ENCODE results near the gene TNFRSF6B. TPM values are rescaled to one million over a fixed set of nuclear protein-coding genes. Genes with fewer than 3 reads are reported as not detected.

TNFRSF6B gene
- total and polyA plus RNA-seq, 9 donors = 0.55 to 2.4 (median 1.4) TPM

DNA sequence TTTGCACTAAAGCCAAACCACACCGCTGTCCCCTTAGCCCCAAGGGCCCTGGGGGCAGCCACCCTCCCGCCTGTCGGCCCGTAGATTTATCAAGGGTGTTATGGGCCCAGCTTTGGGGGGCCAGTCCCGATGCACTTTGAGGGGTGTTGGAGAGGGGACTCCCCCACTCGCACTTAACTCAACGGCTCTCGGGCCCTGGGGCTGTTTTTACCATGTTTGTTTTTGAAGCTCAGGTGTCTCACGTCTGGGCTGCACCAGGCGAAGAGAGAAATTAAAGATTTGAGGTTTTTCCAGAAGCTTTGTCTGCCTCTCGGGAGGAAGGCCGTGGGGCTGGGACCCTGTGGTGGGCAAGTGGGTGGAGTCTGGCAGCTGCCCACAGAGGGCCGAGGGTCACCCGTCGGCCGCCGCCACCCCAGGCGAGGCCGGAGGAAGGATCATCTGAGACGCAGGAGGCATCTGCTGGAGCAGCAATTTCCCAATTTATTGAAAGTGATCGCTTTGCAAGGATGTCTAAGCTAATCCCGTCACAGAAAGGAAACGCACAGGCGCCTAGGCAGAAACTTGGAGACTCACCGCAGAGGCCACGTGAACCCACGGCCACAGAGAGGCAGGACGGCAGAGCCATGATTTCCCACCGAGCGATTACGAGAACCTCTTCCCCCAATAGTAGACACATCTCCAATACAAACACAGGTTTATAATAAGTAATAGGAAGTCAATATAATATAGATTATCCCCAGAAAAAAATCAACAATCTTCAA, 46.9 kb downstream of the TNFRSF6B start:
- Histone ChIP-seq H3K4me3 (ENCODE audit: low read length) (no peak overlapping the region), H3K27me3 (ENCODE audit: control insufficient read depth, insufficient read depth, low read length) (peaks cover 2% of the 10 kb centered on the region), H3K9me3 (replicated peaks; ENCODE audit: control insufficient read depth, low read depth, low read length) (no peaks in the 10 kb centered on the region), H3K4me1 (ENCODE audit: control insufficient read depth, insufficient read depth, low read length) (peaks cover 23% of the 10 kb centered on the region), H3K36me3 (ENCODE audit: control insufficient read depth, insufficient read depth, low read length) (peaks cover 50% of the 10 kb centered on the region), H3K27ac (ENCODE audit: low read length) (no peak overlapping the region)
- 81% methylated on average over 10 of the region's 31 CpGs for WGBS (ENCODE audit: insufficient coverage)
- no peak for DNase-seq

DNA sequence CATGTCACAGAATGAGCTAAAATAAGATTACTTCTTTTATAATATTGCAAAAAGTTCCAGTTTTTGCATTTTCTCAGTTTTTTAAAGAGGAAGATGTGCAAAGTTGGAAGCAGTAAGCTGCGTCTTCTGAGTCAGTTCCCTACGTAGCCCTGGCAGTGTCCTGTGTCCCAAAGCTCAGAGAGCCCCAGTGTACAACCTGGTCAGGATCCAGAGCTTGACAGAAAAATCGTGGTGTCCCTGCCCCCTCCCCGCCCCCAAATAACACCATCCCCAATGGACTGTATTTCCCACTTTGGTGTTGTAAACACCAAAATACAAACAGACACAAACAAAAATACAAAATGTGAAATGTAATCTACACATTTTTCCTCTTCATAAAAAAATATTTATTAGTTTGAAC, 47.7 kb downstream of the TNFRSF6B start:
- Histone ChIP-seq H3K4me1 (ENCODE audit: control insufficient read depth, insufficient read depth, low read length) (peaks cover 16% of the 10 kb centered on the region), H3K36me3 (ENCODE audit: control insufficient read depth, insufficient read depth, low read length) (peaks cover 50% of the 10 kb centered on the region), H3K4me3 (ENCODE audit: low read length) (no peak overlapping the region), H3K27ac (ENCODE audit: low read length) (no peak overlapping the region), H3K27me3 (ENCODE audit: control insufficient read depth, insufficient read depth, low read length) (no peaks in the 10 kb centered on the region), H3K9me3 (replicated peaks; ENCODE audit: control insufficient read depth, low read depth, low read length) (no peaks in the 10 kb centered on the region)
- no peak for DNase-seq
- 30% methylated on average over 2 of the region's 4 CpGs for WGBS (ENCODE audit: insufficient coverage)

DNA sequence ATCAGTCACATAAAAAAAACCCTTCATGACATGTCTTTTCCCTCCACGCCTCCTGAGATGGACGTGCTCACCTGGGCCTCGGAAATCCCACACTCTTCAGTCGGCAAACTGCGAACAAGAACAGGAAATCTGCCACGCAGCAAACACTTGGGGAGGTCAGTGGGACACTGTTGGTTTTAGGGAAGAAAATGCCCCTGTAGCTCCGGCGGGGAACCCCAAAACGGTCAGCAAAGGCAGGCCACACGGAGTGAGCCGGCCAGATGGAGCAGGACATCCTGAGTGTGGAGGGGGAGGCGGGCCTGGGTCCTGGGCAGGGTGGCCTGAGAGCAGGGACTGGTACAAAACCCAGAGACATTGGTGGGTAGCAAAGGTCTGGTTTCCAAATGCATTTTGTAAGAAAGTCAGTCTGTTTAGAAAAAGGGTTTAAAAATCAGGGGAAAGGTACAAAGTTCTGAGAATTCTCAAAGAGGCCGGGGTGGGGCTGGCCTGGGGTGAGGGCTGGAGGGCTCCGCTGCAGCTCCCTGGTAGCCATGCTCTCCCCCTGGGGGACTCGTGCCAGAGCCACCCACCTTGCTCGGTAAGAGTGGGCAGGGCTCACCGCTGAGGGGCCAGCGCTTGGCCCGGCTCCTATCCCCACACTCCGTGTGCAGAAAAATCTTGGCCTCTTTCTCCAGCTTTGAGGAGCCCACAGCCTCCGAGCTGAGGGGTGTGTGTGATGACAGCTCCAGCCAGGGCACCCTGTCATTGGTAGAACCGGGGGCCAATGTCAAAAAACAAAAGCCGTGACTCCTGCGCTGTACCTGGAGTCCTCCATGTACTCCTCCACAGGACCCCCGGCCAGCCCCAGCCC, 48.3 kb downstream of the TNFRSF6B start:
- no peak for DNase-seq
- Histone ChIP-seq H3K36me3 (ENCODE audit: control insufficient read depth, insufficient read depth, low read length) (peaks cover 54% of the 10 kb centered on the region), H3K27me3 (ENCODE audit: control insufficient read depth, insufficient read depth, low read length) (no peaks in the 10 kb centered on the region), H3K4me3 (ENCODE audit: low read length) (no peak overlapping the region), H3K4me1 (ENCODE audit: control insufficient read depth, insufficient read depth, low read length) (peaks cover 14% of the 10 kb centered on the region), H3K9me3 (replicated peaks; ENCODE audit: control insufficient read depth, low read depth, low read length) (no peaks in the 10 kb centered on the region), H3K27ac (ENCODE audit: low read length) (no peak overlapping the region)
- 71% methylated on average over 12 of the region's 25 CpGs for WGBS (ENCODE audit: insufficient coverage)

DNA sequence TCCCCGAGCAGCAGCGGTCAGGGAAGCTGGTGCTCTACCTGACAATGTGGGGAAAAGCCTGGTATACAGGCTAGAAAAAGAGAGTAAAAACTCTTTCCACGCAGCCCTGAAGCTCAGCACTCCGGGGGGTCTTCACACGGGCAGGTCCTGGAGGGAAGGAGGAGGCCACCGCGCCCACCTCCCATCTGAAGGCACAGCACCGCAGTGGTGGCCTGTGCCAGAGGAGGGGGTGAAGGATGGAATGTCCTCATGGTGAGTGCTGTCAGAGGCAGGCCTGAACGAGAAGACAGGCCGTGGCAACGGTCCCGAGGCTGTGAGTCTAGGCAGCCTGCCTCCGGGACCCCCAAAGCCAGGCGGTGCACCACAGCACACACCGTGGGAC, 49.0 kb downstream of the TNFRSF6B start:
- Histone ChIP-seq H3K9me3 (replicated peaks; ENCODE audit: control insufficient read depth, low read depth, low read length) (no peaks in the 10 kb centered on the region), H3K4me1 (ENCODE audit: control insufficient read depth, insufficient read depth, low read length) (peaks cover 14% of the 10 kb centered on the region), H3K27me3 (ENCODE audit: control insufficient read depth, insufficient read depth, low read length) (no peaks in the 10 kb centered on the region), H3K4me3 (ENCODE audit: low read length) (no peak overlapping the region), H3K36me3 (ENCODE audit: control insufficient read depth, insufficient read depth, low read length) (peaks cover 60% of the 10 kb centered on the region), H3K27ac (ENCODE audit: low read length) (no peak overlapping the region)
- no peak for DNase-seq
- 61% methylated on average over 9 of the region's 15 CpGs for WGBS (ENCODE audit: insufficient coverage)

DNA sequence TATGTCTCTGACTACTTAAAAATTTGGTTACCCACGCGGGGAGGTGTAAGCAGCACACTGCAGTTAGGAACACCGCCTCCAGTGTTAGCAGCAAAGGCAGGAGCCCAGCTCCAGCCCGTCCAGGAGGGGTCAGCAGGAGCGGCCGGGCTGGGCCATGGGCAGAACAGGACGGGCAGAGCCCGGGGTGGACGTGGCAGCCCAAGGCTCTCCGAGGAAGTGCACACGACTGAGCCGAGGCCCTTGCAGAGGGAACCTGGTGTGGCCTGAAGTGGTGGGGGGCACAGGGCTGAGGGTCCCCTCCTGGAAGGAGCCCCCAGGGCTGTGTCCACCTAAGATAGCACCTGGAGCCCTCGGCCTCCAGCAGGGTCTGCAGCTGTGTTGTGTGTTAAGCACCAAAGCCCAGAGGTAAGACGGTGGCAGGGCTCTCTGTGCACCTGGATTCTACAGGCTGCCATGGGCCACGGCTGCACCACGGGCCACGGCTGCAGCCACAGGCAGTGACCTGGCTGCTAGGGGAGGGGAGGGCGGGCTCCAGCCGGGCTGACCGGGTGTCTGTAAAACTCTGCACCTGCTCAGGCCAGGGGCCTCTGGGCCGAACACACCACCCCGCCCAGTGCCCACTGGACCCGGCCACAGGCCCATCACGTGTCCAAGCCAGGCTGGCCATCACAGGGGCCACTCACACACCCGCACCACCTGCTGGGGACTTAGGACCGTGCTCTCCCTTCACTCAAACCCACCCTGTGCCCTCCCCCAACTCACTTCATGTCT, 49.7 kb downstream of the TNFRSF6B start:
- WGBS (ENCODE audit: insufficient coverage) = 72% methylated on average over 22 of the region's 26 CpGs
- Histone ChIP-seq H3K4me1 (ENCODE audit: control insufficient read depth, insufficient read depth, low read length) (peaks cover 11% of the 10 kb centered on the region), H3K27me3 (ENCODE audit: control insufficient read depth, insufficient read depth, low read length) (no peaks in the 10 kb centered on the region), H3K27ac (ENCODE audit: low read length) (no peak overlapping the region), H3K9me3 (replicated peaks; ENCODE audit: control insufficient read depth, low read depth, low read length) (no peaks in the 10 kb centered on the region), H3K36me3 (ENCODE audit: control insufficient read depth, insufficient read depth, low read length) (peaks cover 68% of the 10 kb centered on the region), H3K4me3 (ENCODE audit: low read length) (no peak overlapping the region)
- no peak for DNase-seq

DNA sequence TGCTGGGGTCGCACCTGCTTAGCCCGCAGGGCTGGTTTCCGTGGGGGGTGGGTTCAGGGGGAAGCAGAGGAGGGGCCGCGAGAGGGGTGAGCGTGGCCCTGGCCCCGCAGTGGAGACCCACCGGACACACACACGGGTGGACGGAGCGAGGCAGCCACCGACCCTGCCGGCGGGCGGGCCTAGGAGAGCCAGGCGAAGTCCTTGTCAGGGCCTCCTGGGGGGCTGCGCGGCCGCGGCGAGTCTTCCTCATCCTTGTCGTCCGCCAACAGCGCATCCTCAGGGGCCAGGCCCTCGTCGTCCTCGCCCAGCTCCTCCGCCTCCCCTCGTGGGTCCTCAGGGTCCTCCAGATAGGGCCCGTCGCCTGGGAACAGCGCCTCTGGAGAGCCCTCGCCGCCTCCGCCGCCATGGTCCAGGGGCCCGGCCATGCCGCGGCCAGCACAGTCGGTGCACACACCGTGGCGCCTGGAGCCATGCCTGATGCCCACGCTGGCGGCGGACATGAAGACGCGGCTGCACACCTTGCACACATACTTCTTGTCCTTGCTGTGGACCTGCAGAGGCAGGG, 50.4 kb downstream of the TNFRSF6B start:
- WGBS (ENCODE audit: insufficient coverage) = 89% methylated on average over 36 of the region's 47 CpGs
- Histone ChIP-seq H3K4me1 (ENCODE audit: control insufficient read depth, insufficient read depth, low read length) (peaks cover 4% of the 10 kb centered on the region), H3K27me3 (ENCODE audit: control insufficient read depth, insufficient read depth, low read length) (no peaks in the 10 kb centered on the region), H3K36me3 (ENCODE audit: control insufficient read depth, insufficient read depth, low read length) (peaks cover 63% of the 10 kb centered on the region), H3K9me3 (replicated peaks; ENCODE audit: control insufficient read depth, low read depth, low read length) (no peaks in the 10 kb centered on the region), H3K4me3 (ENCODE audit: low read length) (no peak overlapping the region), H3K27ac (ENCODE audit: low read length) (no peak overlapping the region)
- no peak for DNase-seq

DNA sequence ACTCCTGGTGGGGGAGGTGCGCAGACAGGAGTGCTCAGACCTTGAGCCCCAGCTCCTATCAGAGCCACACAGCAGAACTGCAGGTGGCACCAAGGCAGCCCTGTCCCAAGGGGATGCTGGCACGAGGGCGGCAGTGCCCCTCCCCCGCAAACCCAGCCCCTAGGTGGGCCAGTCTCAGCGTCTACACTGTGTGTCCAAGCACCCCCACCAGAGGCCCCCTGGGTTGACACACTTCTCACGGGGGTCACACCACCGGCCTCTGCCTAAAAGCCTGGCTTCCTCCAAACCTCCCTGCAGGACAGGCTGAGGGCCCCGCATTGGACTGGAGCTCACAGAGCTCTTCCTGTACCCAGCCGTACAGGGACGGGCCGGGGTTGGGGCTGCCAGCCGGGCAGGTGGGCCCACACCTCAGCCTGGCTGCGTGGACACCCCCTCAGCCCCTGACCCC, 51.2 kb downstream of the TNFRSF6B start:
- H3K27ac ChIP-seq (ENCODE audit: low read length) = no peak overlapping the region
- H3K36me3 ChIP-seq (ENCODE audit: control insufficient read depth, insufficient read depth, low read length) = peaks cover 55% of the 10 kb centered on the region
- WGBS (ENCODE audit: insufficient coverage) = 70% methylated on average over 12 of the region's 13 CpGs

More for the DNA sequence above, 51.2 kb downstream of the TNFRSF6B start:
- DNase-seq = no peak
- no peaks in the 10 kb centered on the region for H3K27me3 ChIP-seq (ENCODE audit: control insufficient read depth, insufficient read depth, low read length)
- no peaks in the 10 kb centered on the region for H3K9me3 ChIP-seq (replicated peaks; ENCODE audit: control insufficient read depth, low read depth, low read length)
- no peak overlapping the region for H3K4me3 ChIP-seq (ENCODE audit: low read length)
- no peaks in the 10 kb centered on the region for H3K4me1 ChIP-seq (ENCODE audit: control insufficient read depth, insufficient read depth, low read length)

Other genes starting within 250 kb of the TNFRSF6B start
- gene KCNQ2, start 224.0 kb upstream of the TNFRSF6B start, total RNA-seq = 2.9 TPM
- 10 to 100 TPM in 2 of 8 donors, 1 to 10 TPM in 6; 2.9 to 11.5 (median 7.1) TPM for gene KCNQ2, start 224.0 kb upstream of the TNFRSF6B start, polyA plus RNA-seq (ENCODE audit: insufficient read depth in 1 of 8, insufficient read length in 8 of 8, low replicate concordance in 1 of 8)
- gene EEF1A2, start 197.6 kb upstream of the TNFRSF6B start, total RNA-seq = 330 TPM
- 100 to 1,000 TPM; 377 to 890 (median 715) TPM for gene EEF1A2, start 197.6 kb upstream of the TNFRSF6B start, polyA plus RNA-seq (ENCODE audit: insufficient read depth in 1 of 8, insufficient read length in 8 of 8, low replicate concordance in 1 of 8)
- gene PPDPF, start 175.9 kb upstream of the TNFRSF6B start, total RNA-seq = 47.3 TPM
- 100 to 1,000 TPM; 172 to 370 (median 233) TPM for gene PPDPF, start 175.9 kb upstream of the TNFRSF6B start, polyA plus RNA-seq (ENCODE audit: insufficient read depth in 1 of 8, insufficient read length in 8 of 8, low replicate concordance in 1 of 8)
- not detected for gene PTK6, start 159.3 kb upstream of the TNFRSF6B start, total RNA-seq
- under 1 TPM; 0.08 to 0.61 (median 0.34) TPM for gene PTK6, start 159.3 kb upstream of the TNFRSF6B start, polyA plus RNA-seq (ENCODE audit: insufficient read depth in 1 of 8, insufficient read length in 8 of 8, low replicate concordance in 1 of 8)
- gene SRMS, start 148.9 kb upstream of the TNFRSF6B start, total RNA-seq = not detected
- not detected for gene SRMS, start 148.9 kb upstream of the TNFRSF6B start, polyA plus RNA-seq (ENCODE audit: insufficient read depth in 1 of 8, insufficient read length in 8 of 8, low replicate concordance in 1 of 8)
- gene FNDC11, start 142.5 kb upstream of the TNFRSF6B start, total RNA-seq = 0.09 TPM
- under 1 TPM; 0.07 to 0.31 (median 0.14) TPM for gene FNDC11, start 142.5 kb upstream of the TNFRSF6B start, polyA plus RNA-seq (ENCODE audit: insufficient read depth in 1 of 8, insufficient read length in 8 of 8, low replicate concordance in 1 of 8)
- 5.8 TPM for gene HELZ2, start 122.4 kb upstream of the TNFRSF6B start, total RNA-seq
- 10 to 100 TPM in 1 of 8 donors, 1 to 10 TPM in 7; 5.8 to 12.4 (median 7.6) TPM for gene HELZ2, start 122.4 kb upstream of the TNFRSF6B start, polyA plus RNA-seq (ENCODE audit: insufficient read depth in 1 of 8, insufficient read length in 8 of 8, low replicate concordance in 1 of 8)
- 5.9 TPM for gene GMEB2, start 69.6 kb upstream of the TNFRSF6B start, total RNA-seq
- 1 to 10 TPM; 7.1 to 9.5 (median 8.1) TPM for gene GMEB2, start 69.6 kb upstream of the TNFRSF6B start, polyA plus RNA-seq (ENCODE audit: insufficient read depth in 1 of 8, insufficient read length in 8 of 8, low replicate concordance in 1 of 8)
- 18.3 TPM for gene STMN3, start 43.2 kb upstream of the TNFRSF6B start, total RNA-seq
- 10 to 100 TPM; 12.3 to 31.9 (median 19.4) TPM for gene STMN3, start 43.2 kb upstream of the TNFRSF6B start, polyA plus RNA-seq (ENCODE audit: insufficient read depth in 1 of 8, insufficient read length in 8 of 8, low replicate concordance in 1 of 8)
- 8.4 TPM for gene RTEL1, start 38.3 kb upstream of the TNFRSF6B start, total RNA-seq
- gene RTEL1, start 38.3 kb upstream of the TNFRSF6B start, polyA plus RNA-seq (ENCODE audit: insufficient read depth in 1 of 8, insufficient read length in 8 of 8, low replicate concordance in 1 of 8) = 10 to 100 TPM in 5 of 8 donors, 1 to 10 TPM in 3; 8.7 to 13.3 (median 11.1) TPM
- gene ARFRP1, start 11.3 kb downstream of the TNFRSF6B start, total RNA-seq = 32.8 TPM
- 10 to 100 TPM; 26.2 to 33.0 (median 31.0) TPM for gene ARFRP1, start 11.3 kb downstream of the TNFRSF6B start, polyA plus RNA-seq (ENCODE audit: insufficient read depth in 1 of 8, insufficient read length in 8 of 8, low replicate concordance in 1 of 8)
- gene ZGPAT, start 11.4 kb downstream of the TNFRSF6B start, total RNA-seq = 13.1 TPM
- 10 to 100 TPM; 13.0 to 18.2 (median 16.4) TPM for gene ZGPAT, start 11.4 kb downstream of the TNFRSF6B start, polyA plus RNA-seq (ENCODE audit: insufficient read depth in 1 of 8, insufficient read length in 8 of 8, low replicate concordance in 1 of 8)
- gene LIME1, start 40.0 kb downstream of the TNFRSF6B start, total RNA-seq = 6.4 TPM
- gene LIME1, start 40.0 kb downstream of the TNFRSF6B start, polyA plus RNA-seq (ENCODE audit: insufficient read depth in 1 of 8, insufficient read length in 8 of 8, low replicate concordance in 1 of 8) = 1 to 10 TPM; 2.5 to 8.1 (median 4.8) TPM
- gene SLC2A4RG, start 43.1 kb downstream of the TNFRSF6B start, total RNA-seq = 58.2 TPM
- gene SLC2A4RG, start 43.1 kb downstream of the TNFRSF6B start, polyA plus RNA-seq (ENCODE audit: insufficient read depth in 1 of 8, insufficient read length in 8 of 8, low replicate concordance in 1 of 8) = 100 to 1,000 TPM; 112 to 160 (median 133) TPM
- 20.7 TPM for gene ZBTB46, start 134.6 kb downstream of the TNFRSF6B start, total RNA-seq
- gene ZBTB46, start 134.6 kb downstream of the TNFRSF6B start, polyA plus RNA-seq (ENCODE audit: insufficient read depth in 1 of 8, insufficient read length in 8 of 8, low replicate concordance in 1 of 8) = 10 to 100 TPM; 14.2 to 20.9 (median 18.2) TPM
- gene ABHD16B, start 164.8 kb downstream of the TNFRSF6B start, total RNA-seq = not detected
- gene ABHD16B, start 164.8 kb downstream of the TNFRSF6B start, polyA plus RNA-seq (ENCODE audit: insufficient read depth in 1 of 8, insufficient read length in 8 of 8, low replicate concordance in 1 of 8) = not detected
- gene TPD52L2, start 168.6 kb downstream of the TNFRSF6B start, total RNA-seq = 48.9 TPM
- gene TPD52L2, start 168.6 kb downstream of the TNFRSF6B start, polyA plus RNA-seq (ENCODE audit: insufficient read depth in 1 of 8, insufficient read length in 8 of 8, low replicate concordance in 1 of 8) = 10 to 100 TPM; 69.0 to 86.7 (median 79.4) TPM
- gene DNAJC5, start 198.5 kb downstream of the TNFRSF6B start, total RNA-seq = 29.7 TPM
- gene DNAJC5, start 198.5 kb downstream of the TNFRSF6B start, polyA plus RNA-seq (ENCODE audit: insufficient read depth in 1 of 8, insufficient read length in 8 of 8, low replicate concordance in 1 of 8) = 10 to 100 TPM; 26.8 to 37.9 (median 32.4) TPM

Data from muscle of leg (tissue), 11 donors.